CD4-positive, CD25-positive, alpha-beta regulatory T cell (primary cell): ENCODE data around the gene SVIL. TPM values are rescaled to one million over a fixed set of nuclear protein-coding genes. Genes with fewer than 3 reads are reported as not detected.
A peak's percentile ranks its signal among the peaks of the same experiment; 100 is the strongest.

Experiments used
- ATAC-seq, 2 donors: fragments of 150-1000 bp; cut with Tn5 transposase; one replicate each; pipeline ENCODE4 v1.10.0; 2021; ENCODE audit warnings: low read depth in 2 of 2, moderate number of reproducible peaks in 2 of 2, moderate library complexity in 1 of 2
- DNase-seq, 3 donors: peaks; one replicate each; pipeline versions ENCODE4 v3.0.0 to v3.0.0-alpha.2; 2012 to 2022; ENCODE audit warnings: mixed read lengths in 1 of 3
- H3K27ac ChIP-seq: one replicate; pipeline ENCODE4 v1.7.0; 2013; ENCODE audit warnings: mild to moderate bottlenecking, low read length; ENCODE audit not compliant: insufficient read depth, poor library complexity, severe bottlenecking
- H3K27me3 ChIP-seq: one replicate; pipeline ENCODE4 v1.7.0; 2013; ENCODE audit warnings: low read length; ENCODE audit not compliant: control insufficient read depth, insufficient read depth
- H3K36me3 ChIP-seq: one replicate; pipeline ENCODE4 v1.7.0; 2013; ENCODE audit warnings: mild to moderate bottlenecking, low read length, moderate library complexity; ENCODE audit not compliant: control insufficient read depth, insufficient read depth
- H3K4me1 ChIP-seq: 2 replicates; pipeline ENCODE4 v1.7.0; 2013; ENCODE audit warnings: mild to moderate bottlenecking, low read length; ENCODE audit not compliant: insufficient read depth, control insufficient read depth, poor library complexity, severe bottlenecking
- H3K4me3 ChIP-seq: one replicate; pipeline ENCODE4 v1.7.0; 2013; ENCODE audit warnings: low read depth, mild to moderate bottlenecking, low read length, moderate library complexity
- H3K9me3 ChIP-seq, 2 experiments: 1 replicate in 1 of 2; 2 replicates in 1 of 2; pipeline ENCODE4 v1.7.0; 2013; ENCODE audit warnings: low read length in 2 of 2, mild to moderate bottlenecking in 1 of 2, moderate library complexity in 1 of 2; ENCODE audit not compliant: control insufficient read depth in 2 of 2
- H3K27ac Mint-ChIP-seq, 3 donors: one replicate each; pipeline ENCODE4 v1.8.0; 2020 to 2022; ENCODE audit warnings: mild to moderate bottlenecking in 3 of 3, mixed read lengths in 3 of 3, moderate library complexity in 2 of 3
- H3K27me3 Mint-ChIP-seq: one replicate; pipeline ENCODE4 v1.8.0; 2022; ENCODE audit warnings: mild to moderate bottlenecking, mixed read lengths
- H3K36me3 Mint-ChIP-seq: one replicate; pipeline ENCODE4 v1.8.0; 2020; ENCODE audit warnings: mixed read lengths
- H3K4me1 Mint-ChIP-seq, 4 donors: one replicate each; pipeline ENCODE4 v1.8.0; 2020 to 2022; ENCODE audit warnings: mixed read lengths in 4 of 4, mild to moderate bottlenecking in 1 of 4
- H3K4me3 Mint-ChIP-seq, 4 donors: one replicate each; pipeline ENCODE4 v1.8.0; 2020 to 2022; ENCODE audit warnings: mild to moderate bottlenecking in 4 of 4, mixed read lengths in 4 of 4, moderate library complexity in 3 of 4
- H3K9me3 Mint-ChIP-seq, 7 donors: one replicate each; pipeline ENCODE4 v1.8.0; 2020 to 2022; ENCODE audit warnings: mixed read lengths in 7 of 7, mild to moderate bottlenecking in 3 of 7, moderate library complexity in 2 of 7
- polyA plus RNA-seq, 4 donors: library from polyadenylated mRNA; unstranded; fragments of 300-500 nt; fragmentation: Illumina TruSeq; gene quantifications; one replicate each; pipeline ENCODE4 v1.2.3, GENCODE V29; 2021
- total RNA-seq: library from RNA; stranded (reverse); gene quantifications from one replicate; pipeline ENCODE4 v1.2.3, GENCODE V29; 2022

Gene SVIL
- total and polyA plus RNA-seq, 5 donors from 2014 or later: 0.49 to 12.3 (median 3.8) TPM

DNA sequence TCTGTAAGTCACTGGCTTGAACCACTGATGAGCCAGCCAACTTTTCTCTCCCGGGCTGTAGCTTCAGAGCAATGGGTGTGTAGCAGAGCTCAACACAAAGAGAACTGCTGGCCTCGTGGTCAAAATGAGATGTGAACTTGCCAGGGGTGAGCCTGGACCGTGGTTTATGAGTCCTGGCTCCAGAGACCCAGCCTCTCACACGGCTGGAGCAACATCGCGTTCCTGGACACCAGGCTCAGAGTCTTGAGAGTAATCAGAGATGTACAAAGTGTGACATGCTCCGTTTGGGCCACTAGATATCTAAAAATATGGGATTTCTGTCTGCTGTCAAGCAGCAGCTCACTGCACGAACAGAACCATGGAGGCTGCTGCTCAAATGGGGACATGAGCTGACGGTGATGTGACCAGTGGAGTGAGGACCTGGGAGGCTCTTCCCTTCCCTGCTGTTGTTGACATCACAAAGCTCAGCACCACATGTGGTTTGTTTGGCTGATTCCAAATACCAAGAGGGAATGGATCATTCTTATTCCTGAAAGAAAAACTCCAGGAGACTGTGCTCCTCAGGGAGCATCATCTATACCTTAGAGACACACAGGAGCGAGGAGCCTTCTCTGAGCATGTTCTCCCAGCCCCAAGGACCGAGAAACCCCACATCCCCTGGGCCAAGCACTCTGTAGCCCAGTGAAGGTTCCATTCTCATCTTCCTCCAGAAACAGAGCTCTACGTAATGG, 9.2 kb upstream of the SVIL start:
- no peaks in the 10 kb centered on the region for H3K27me3 Mint-ChIP-seq
- peaks cover 15% of the 10 kb centered on the region for H3K36me3 Mint-ChIP-seq
- Histone ChIP-seq H3K4me3 (no peak overlapping the region), H3K9me3 (no peaks in the 10 kb centered on the region), H3K36me3 (no peaks in the 10 kb centered on the region), H3K4me1 (peaks cover 8% of the 10 kb centered on the region), H3K27me3 (no peaks in the 10 kb centered on the region), H3K27ac (no peak overlapping the region)
- no peak overlapping the region for H3K27ac Mint-ChIP-seq
- ATAC-seq (no peak), DNase-seq (no peak)
- H3K4me3 Mint-ChIP-seq: no peak overlapping the region
- no peaks in the 10 kb centered on the region for H3K9me3 Mint-ChIP-seq
- H3K4me1 Mint-ChIP-seq: peaks cover 13 to 34% (median 26%) of the 10 kb centered on the region in 4 donors

DNA sequence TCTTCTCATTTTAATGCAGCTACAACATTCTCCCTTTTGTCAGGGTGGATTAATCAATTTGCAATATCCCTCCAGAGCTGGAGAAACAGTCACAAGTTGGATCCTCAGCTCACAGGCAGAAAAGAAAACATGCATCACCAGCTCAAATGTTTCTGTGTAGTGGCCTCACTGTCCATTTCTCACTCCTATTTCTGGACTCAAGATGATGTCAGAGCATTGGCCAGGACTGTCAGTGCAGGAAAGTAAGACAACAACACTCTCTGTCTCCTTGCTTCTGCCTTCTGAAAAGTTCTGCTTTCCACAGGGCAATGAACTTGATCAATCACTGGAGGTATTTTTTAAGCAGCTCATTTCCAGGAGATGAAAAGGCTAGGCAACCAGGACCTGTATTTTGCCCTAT, 8.2 kb upstream of the SVIL start:
- Mint-ChIP-seq H3K27ac (no peak overlapping the region), H3K9me3 (no peaks in the 10 kb centered on the region), H3K4me3 (no peak overlapping the region), H3K4me1 (peaks cover 11 to 25% (median 19%) of the 10 kb centered on the region in 4 donors), H3K27me3 (no peaks in the 10 kb centered on the region), H3K36me3 (peaks cover 18% of the 10 kb centered on the region)
- Histone ChIP-seq H3K36me3 (no peaks in the 10 kb centered on the region), H3K27me3 (no peaks in the 10 kb centered on the region), H3K4me1 (peaks cover 6% of the 10 kb centered on the region), H3K9me3 (no peaks in the 10 kb centered on the region), H3K4me3 (no peak overlapping the region), H3K27ac (no peak overlapping the region)
- DNase-seq: no peak
- ATAC-seq: no peak

DNA sequence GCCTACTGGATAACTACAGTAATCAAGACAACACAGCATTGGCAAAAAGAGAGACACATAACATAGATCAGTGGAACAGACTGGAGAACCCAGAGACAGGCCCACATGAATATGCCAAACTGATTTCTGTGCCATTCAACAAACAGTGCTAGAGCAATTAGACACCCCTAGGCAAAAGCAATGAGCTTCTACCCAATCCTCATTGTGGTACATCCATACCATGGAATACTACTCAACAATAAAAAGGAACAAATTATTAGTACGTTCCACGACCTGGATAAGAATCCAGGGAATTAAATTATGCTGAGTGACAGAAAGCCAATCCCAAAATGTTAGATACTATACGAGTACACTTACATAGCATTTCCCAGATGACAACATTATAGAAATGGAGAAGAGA, 2.8 kb upstream of the SVIL start:
- Histone ChIP-seq H3K4me1 (peaks cover 20% of the 10 kb centered on the region), H3K4me3 (no peak overlapping the region), H3K27me3 (no peaks in the 10 kb centered on the region), H3K27ac (no peak overlapping the region), H3K9me3 (no peaks in the 10 kb centered on the region), H3K36me3 (no peaks in the 10 kb centered on the region)
- peaks cover 13% of the 10 kb centered on the region for H3K36me3 Mint-ChIP-seq
- H3K9me3 Mint-ChIP-seq: peaks cover 0 to under 1% (median 0%) of the 10 kb centered on the region in 7 donors
- H3K4me1 Mint-ChIP-seq: peaks cover 17 to 32% (median 22%) of the 10 kb centered on the region in 4 donors
- no peaks in the 10 kb centered on the region for H3K27me3 Mint-ChIP-seq
- ATAC-seq: no peak
- no peak for DNase-seq
- no peak overlapping the region for H3K4me3 Mint-ChIP-seq
- peak overlapping the region in 2 of 3 donors; percentile 8 to 29 for H3K27ac Mint-ChIP-seq

DNA sequence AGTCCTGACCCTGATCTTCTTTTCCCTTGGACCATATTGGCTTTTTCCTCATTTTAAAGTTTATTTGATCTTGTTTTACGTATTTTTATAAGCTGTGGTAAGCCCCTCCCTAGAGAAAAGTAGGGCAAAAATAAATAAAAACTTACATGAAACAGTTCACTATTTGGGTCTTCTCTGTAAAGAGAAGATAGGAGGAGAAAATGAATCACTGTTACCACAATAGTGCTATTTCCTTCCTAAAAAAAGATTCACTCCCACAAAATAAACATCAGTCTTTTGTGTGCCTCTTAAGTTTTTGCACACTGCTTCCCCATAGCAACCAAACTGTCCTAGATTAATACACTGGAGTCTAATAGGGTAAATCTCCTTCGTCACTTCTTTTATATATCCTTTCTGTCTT, 1.4 kb upstream of the SVIL start:
- H3K4me3 Mint-ChIP-seq: peak overlapping the region in 1 of 4 donors; percentile 9

DNA sequence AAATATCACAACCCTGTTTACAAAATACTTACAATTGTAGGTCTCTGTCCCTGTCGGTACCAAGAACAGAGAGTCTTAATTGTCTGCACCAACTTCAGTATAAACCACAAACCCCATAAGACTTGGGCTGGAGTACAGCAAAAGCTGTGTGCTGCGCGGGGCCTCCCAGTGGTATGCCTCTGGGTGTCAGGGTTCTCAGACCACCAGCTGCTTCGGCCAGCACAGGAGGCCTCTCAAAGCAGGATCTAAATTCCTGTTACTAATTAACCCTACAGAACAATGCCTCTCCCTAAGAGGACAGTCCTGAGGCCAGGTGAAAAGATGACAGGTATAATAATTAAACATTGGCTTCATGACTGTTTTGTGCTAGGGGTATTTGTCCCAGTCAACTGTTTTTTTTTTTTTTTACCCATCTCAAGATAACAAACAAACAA, 957 bp upstream of the SVIL start:
- H3K36me3 Mint-ChIP-seq: peaks cover 16% of the 10 kb centered on the region
- Histone ChIP-seq H3K4me3 (peak overlapping the region; percentile 13), H3K27me3 (no peaks in the 10 kb centered on the region), H3K4me1 (peaks cover 20% of the 10 kb centered on the region), H3K27ac (peak overlapping the region; percentile 34), H3K36me3 (no peaks in the 10 kb centered on the region), H3K9me3 (no peaks in the 10 kb centered on the region)
- DNase-seq (no peak), ATAC-seq (no peak)
- peak overlapping the region; percentile 14 to 59 (median 54) for H3K27ac Mint-ChIP-seq
- peaks cover 17 to 35% (median 23%) of the 10 kb centered on the region in 4 donors for H3K4me1 Mint-ChIP-seq
- H3K9me3 Mint-ChIP-seq: peaks cover 0 to 2% (median 0%) of the 10 kb centered on the region in 7 donors
- no peaks in the 10 kb centered on the region for H3K27me3 Mint-ChIP-seq
- H3K4me3 Mint-ChIP-seq: peak overlapping the region in 1 of 4 donors; percentile 9

More for the DNA sequence above, 1.4 kb upstream of the SVIL start:
- ATAC-seq (peak; percentile 54 to 56), DNase-seq (peak in 2 of 3 donors; percentile 10 to 24)
- Histone ChIP-seq H3K9me3 (no peaks in the 10 kb centered on the region), H3K4me3 (peak overlapping the region; percentile 13), H3K27me3 (no peaks in the 10 kb centered on the region), H3K36me3 (no peaks in the 10 kb centered on the region), H3K27ac (peak overlapping the region; percentile 34), H3K4me1 (peaks cover 20% of the 10 kb centered on the region)
- H3K4me1 Mint-ChIP-seq: peaks cover 17 to 32% (median 23%) of the 10 kb centered on the region in 4 donors
- H3K27me3 Mint-ChIP-seq: no peaks in the 10 kb centered on the region
- peak overlapping the region in 2 of 3 donors; percentile 59 to 92 for H3K27ac Mint-ChIP-seq
- H3K9me3 Mint-ChIP-seq: peaks cover 0 to 2% (median 0%) of the 10 kb centered on the region in 7 donors
- H3K36me3 Mint-ChIP-seq: peaks cover 13% of the 10 kb centered on the region

DNA sequence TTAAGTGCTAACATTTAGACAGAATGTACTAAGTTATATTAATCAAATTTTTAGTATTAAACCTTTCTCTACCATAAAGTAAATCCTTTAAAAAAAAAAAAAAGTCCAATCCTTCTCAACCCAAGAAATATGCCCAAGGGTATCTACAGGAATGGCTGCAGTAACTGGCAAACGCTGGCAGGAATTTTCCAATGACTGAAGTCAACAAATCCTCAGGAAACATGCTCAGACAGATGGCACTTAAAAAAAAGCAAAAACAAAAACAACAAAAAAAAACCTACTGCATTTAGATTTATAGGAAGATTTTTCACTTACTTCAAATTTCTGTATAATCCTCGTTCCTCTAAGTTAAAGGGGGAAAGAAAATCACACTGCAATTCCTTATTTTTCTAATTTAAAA, 666 bp downstream of the SVIL start:
- H3K4me3 ChIP-seq: no peak overlapping the region
- H3K4me3 Mint-ChIP-seq: no peak overlapping the region
- no peaks in the 10 kb centered on the region for H3K9me3 ChIP-seq
- H3K4me1 Mint-ChIP-seq: peaks cover 17 to 38% (median 22%) of the 10 kb centered on the region in 4 donors
- DNase-seq: no peak
- H3K27ac Mint-ChIP-seq: peak overlapping the region in 1 of 3 donors; percentile 15
- H3K36me3 Mint-ChIP-seq: peaks cover 6% of the 10 kb centered on the region
- H3K27me3 ChIP-seq: no peaks in the 10 kb centered on the region
- no peaks in the 10 kb centered on the region for H3K36me3 ChIP-seq
- peaks cover 20% of the 10 kb centered on the region for H3K4me1 ChIP-seq
- no peaks in the 10 kb centered on the region for H3K27me3 Mint-ChIP-seq
- H3K27ac ChIP-seq: no peak overlapping the region
- no peak for ATAC-seq
- peaks cover 0 to 2% (median 0%) of the 10 kb centered on the region in 7 donors for H3K9me3 Mint-ChIP-seq

DNA sequence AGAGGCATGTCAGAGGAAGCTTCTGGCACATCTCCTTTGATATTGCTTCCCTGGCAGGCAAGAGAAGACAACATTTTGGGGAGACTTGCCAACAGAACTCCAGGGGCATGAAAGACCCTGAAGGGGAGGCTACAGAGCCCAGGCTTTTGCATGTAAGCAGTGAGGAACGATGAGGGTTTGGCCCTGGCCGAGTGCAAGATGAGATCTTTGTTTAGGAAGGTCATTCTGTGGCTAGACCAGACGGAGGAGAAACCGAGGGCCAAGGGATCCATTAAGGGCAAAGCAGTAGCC, 3.8 kb downstream of the SVIL start:
- Mint-ChIP-seq H3K4me1 (peaks cover 12 to 30% (median 18%) of the 10 kb centered on the region in 4 donors), H3K9me3 (peaks cover 0 to 2% (median 0%) of the 10 kb centered on the region in 7 donors), H3K36me3 (peaks cover 16% of the 10 kb centered on the region), H3K27me3 (no peaks in the 10 kb centered on the region), H3K4me3 (no peak overlapping the region), H3K27ac (no peak overlapping the region)
- Histone ChIP-seq H3K4me1 (peaks cover 14% of the 10 kb centered on the region), H3K27me3 (no peaks in the 10 kb centered on the region), H3K27ac (no peak overlapping the region), H3K36me3 (no peaks in the 10 kb centered on the region), H3K4me3 (no peak overlapping the region), H3K9me3 (no peaks in the 10 kb centered on the region)
- ATAC-seq (no peak), DNase-seq (no peak)
